ENCODE results near the gene TEDC2.

TEDC2 gene

DNA sequence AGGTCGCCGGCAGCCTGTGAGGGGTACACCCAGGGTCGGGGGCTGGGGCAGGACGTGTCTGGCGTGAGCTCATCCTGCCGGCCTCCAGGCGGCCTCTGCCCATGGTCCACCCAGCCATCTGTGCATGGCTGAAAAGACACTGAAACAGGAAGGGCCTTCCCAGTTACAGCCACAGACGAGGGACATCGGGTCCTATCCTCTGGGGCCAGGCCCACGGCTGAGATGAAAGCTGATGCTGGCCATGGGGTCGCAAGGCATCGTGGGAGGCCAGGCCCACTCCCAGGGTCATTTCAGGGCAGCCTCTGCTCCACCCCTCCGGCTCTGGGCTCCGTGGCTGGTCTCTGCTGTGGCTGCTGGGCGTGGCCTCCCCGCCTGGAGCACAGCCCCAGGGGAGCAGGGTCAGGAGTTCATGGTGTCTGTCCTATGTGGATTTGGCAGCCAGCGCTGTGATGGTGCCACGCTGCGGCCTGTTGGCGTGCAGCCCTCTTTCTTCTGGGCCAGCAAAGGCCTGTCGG lies 37.3 kb downstream of the TEDC2 start:
- DNase-seq, result no peak

DNA sequence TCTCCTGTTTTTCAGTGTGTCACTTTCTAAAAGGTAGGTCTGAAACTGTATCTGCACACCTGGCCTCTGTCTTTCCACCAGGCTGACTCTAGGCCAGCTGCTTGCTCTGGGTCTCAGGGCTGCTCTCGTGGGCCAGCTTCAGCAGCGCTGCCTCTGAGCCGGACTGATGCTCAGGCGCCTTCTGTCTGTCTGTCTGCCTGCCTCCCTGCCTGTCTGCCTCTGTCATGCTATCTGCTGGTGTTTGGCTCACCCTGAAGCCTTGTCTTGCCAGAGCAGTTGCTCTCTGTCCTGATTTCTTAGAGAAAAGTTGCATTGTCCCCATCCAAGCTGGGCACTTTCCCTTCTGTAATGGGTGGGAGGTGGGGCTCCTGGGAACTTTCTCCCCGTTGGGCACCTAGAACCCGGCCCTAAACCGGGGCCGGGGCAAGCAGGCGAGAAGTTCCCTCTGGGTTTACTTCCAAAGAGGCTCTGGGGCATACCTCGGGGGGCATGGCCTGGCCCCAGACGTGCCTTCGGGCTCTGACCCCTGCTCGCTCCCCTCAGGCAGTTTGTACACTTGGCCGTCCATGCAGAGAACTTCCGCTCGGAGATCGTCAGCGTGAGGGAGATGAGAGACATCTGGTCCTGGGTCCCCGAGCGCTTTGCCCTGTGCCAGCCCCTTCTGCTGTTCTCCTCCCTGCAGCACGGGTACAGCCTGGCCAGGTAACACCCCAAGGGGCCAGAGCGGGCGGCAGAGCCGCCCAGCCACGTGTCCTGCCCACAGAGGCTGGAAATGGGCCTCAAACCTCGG lies 38.0 kb downstream of the TEDC2 start:
- DNase-seq, result no peak

DNA sequence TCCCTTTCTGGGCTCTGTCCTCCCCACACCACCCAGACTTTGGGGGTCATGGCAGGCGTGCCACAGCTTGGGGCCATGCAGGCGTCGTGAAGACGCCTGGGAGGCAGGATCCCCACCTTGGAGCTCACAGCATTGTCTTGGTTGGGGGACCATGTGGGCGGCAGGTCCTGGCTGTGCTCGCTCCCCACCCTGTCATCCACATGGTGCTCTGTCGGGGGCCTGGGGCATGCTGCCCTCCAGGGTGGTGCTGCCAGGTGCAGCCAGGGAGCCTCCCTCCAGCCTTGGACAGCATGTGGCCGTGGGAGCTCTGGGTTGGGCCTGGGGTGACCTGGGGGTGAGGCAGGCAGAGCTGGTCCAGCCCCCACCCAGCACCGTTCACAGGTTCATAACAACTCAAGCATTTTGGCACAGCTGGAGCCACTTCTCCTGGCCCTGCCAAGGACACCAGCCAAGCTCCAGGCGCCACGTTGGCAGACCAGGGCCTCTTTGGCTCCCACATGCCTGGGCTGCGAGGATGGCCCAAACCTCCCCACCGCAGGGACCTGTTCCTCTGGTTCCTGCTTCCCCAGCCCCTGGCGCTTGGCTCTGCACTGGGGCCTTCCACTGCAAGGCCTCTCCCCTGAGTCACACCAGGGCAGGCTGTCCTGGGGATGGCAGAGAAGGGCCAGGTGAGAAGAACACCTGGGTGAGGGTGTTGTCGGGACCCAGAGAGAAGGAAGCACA lies 38.8 kb downstream of the TEDC2 start:
- no peak for DNase-seq

DNA sequence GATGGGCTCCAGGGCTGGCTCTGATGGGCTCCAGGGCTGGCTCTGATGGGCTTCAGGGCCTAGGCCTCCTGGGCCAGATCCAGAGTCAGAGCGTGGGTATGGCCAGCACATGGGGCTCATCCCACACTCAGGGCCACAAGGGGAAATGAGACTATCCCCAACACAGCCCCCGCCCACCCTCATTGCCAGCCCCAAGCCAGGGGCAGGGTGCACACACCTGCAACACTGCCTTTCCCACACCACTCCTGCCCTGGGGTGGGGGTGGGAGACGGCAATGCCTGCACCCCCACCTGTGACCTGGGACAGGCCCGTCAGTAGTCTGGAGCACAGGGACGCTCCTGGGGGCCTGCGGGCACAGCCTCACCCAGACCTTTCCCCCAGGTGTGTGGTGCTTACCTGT lies 39.5 kb downstream of the TEDC2 start:
- no peak for DNase-seq

DNA sequence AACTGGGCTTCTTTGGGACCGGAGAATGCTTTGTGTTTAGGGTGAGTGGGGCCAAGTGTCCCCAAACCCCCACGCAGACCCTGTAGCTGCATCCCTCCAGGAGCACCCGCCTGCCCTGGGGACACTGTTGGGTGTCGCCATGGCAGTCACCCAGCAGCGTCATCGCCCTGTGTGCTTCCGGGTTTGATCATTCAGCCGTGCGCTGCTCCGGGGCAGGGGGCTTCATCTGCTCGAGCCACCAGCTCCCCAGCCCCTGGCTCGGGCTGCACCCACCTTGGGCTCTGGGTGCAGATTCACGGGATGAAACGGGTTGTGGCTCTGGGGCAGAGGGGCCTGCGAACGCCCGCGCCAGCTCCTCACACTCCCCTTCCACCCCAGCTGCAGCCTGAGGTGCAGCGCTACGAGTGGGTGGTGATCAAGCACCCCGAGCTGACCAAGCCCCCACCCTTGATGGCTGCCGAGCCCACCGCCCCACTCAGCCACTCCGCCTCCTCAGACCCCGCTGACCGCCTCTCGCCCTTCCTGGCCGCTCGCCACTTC lies 40.1 kb downstream of the TEDC2 start:
- DNase-seq, result no peak

DNA sequence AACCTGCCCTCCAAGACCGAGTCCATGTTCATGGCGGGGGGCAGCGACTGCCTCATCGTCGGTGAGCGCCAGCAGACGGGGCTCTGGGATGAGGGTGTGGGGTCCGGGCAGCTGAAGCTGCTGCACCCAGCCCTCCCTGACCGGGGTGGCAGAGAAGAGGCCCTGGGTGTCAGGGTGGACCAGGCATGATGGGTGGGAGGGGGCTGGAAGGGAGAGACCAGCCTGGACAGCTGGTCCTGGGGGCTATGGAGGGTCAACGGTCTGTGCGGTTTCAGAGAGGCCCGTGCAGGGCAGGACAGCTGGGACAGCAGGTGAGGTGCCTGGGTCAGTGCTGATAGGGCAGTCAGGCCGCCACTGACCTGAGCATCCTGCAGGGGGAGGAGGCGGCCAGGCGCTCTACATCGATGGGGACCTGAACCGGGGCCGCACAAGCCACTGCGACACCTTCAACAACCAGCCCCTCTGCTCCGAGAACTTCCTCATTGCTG lies 40.6 kb downstream of the TEDC2 start:
- DNase-seq, result no peak

DNA sequence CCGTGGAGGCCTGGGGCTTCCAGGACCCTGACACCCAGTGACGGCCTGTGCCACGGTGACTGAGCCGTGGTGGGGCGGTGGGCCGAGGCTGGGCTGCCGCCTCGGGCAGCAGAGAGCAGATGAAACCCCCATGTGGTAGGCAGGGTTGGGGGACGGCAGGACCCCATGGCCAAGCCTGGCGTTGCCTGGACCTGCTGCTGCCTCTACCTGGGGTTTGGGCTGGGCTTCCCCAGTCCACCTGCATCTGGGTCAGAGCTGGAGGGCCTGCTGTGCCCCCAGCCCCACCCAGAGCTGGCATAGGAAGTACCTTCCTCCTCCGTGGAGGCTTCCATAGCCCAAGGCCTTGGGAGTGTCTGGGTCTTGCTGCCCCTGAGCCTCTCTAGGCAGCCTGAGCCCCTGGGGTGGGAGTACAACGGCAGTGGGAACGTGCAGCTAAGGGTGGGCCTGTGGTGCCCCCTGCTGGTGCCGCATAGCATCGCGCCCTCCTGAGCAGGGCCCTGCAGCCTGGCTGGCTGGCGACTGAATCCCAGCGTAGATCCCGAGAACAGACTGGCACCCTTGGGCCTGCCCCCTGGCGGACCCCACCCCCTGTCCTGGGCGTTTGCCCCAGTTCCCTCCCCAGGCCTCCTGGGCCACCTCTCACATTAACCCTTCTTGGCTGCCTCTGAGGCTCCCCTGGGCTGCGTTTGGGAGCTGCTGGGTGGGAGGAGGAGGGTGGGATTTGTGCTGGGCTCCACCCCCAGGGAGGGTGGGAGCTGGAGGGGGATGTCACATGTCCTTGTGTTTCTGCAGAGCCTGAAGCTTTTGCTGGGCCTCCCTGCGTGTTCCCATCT lies 41.2 kb downstream of the TEDC2 start:
- DNase-seq, result peak; percentile 54

DNA sequence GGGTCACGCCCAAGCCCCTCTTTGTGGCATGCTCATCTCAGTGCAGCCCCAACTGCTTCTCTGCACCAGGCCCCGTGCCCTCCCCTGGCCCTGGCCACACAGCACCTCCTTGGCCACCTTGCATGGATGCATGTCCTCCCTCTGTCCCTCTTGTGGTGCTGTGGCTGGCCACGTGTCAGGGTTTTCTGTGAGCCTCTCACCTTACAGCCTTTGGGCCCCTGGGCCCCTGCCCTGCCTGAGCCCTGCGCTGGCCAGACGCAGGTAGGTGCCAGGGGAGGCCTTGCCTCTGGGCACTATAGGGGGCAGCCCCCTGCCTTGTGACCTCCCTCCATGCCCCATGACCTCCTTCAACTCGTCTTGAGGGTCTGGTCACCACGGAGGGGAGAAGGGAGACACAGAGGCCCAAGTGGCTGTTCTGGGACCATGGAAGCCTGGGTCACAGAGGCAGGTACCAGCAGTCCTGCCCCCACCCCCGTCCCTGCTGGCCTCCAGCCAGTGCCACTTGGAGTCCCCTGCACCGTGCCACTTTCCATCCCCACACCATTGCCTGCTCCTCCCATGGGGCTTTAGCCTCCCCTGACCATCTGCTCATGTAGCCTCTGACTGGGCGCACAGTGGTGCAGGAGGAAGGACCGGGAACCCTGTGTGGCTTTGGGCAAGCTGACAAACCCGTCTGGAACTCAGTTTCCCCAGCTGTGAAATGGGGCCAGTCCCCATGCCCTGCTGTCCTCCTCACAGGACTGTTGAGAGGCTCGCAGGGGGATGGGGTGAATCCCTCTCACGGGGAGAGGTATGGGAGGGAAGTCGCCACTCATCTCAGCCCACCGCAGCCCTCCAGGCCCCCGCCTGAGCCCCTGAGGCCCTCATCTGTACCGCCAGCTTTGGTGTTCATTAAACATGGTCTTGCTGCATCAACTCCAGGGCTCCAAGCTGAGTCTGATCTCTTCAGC lies 42.3 kb downstream of the TEDC2 start:
- DNase-seq, result no peak

DNA sequence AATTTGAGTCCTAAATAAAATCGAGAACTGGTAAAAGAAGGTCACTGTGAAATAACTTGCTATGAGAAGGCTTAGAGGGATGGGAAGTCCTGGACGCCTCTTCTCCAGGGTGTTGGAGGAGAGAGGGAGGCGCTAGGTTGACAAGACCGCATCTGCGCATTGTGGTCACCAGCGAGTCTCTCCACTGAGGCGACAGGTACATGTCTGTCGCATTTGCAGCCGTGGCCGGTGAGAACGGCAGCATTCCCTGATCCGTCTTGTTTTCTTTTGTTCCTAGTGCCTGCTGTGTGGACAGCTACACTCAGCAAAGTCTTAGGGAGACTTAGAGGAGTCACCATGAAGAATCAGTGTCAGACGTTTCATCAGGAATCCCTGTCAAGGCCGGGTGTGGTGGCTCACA lies 45.8 kb downstream of the TEDC2 start:
- no peak for DNase-seq

DNA sequence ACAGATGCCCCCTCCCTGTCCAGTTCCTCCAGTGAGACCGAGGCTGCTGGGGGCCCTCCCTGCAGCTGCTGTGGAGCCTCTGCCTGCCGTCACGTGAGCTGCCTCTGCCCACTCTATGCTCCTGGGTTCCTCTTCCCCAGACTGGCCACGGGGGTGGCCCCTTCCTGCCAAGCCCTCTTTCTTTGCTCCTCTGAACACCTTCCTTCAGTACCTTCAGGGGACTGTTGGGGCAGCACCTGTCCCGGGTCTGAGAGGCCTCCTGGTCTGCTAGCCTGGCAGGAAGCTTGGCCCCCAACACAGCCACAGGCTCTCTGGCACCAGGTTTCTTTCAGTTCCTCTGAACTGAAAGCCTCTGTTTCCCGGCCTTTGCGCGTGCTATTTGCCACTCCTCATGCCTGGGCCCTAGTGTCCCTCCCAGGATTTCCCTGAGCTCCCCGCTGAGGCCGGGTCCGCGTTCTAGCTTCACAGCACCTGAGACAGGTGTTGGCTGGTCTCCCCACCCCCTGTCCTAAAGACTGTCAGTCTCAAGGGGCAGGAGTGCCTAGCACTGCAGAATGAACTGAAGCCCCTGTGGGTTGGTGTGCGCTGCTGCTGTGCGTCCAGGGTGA lies 47.2 kb downstream of the TEDC2 start:
- no peak for DNase-seq

DNA sequence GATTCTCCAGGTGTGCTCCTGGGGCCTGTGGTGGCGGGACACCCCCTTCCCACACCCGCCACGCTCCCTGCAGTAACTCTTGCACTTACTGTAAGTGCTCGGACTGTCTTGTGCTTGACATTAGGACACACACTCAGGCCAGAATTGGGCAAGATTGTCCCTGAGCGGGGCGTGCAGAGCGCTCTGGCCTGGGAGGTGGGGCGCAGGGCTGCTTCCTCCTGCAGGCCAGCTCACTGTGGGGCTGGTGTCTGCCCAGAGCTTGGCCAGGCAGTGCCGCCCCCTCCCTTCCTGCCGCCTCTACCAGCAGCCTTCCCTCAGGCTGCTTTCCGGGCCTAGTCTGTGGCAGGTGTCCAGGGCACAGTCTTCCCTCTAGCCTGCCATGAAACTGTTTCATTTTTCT lies 47.8 kb downstream of the TEDC2 start:
- no peak for DNase-seq

DNA sequence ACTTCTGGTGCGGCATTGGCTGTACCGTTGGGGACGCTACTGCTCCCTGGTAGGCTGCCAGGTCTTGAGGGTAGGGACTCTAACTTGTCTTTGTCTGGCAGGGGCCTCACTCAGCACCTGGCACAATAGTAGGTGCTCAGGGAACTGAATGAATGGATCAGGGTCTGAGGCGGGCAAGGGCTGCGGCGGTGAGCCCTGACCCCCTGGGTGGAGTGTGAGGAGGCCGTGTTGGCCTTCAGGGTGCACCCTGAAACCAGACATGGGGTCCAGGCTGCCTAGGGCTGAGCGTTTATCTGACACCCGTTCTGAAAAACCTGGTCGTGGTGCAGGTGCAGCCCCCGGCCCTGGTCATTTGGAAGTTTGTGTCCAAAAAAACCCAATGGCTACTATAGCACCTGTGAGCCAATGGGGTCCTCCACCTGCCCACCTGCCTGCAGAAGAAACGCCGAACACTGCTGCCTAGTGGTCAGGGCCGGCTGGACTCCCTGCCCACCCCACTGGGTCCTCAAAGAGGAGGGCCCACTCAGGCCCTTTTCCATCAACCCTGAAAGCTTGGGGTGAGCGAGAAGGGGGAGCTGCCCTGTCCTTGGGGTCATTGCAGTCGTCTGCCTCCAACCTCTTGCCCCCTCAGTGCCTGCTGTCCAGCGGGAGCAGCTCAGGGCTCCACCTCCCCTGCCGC lies 49.0 kb downstream of the TEDC2 start:
- no peak for DNase-seq

DNA sequence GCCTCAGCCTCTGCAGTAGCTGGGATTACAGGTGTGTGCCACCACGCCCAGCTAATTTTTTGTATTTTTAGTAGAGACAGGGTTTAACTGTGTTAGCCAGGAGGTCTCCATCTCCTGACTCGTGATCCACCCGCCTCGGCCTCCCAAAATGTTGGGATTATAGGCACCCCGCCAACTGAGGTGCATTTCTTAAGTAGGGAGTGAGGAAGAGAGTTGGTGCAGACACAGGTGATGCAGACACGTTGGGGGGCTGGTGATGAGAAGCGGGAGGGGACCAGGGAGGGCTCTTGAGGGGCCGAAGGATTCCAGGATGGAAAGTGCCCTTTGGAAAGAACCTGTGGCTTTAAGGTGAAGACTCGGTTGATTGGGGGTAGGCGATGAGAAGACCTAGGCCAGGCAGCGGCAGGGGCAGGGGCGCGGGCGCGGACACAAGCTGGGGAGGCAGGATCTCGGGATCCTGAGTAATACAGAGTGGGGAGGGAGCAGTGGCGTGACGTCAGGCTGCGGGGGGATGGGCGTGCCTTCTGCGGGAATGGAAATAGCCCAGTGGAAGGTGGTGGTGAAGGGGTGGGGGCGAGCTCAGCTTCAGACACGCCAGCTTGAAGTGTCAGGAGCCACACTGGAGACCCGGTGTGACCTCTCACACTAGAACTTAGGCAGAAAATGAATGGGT lies 51.4 kb downstream of the TEDC2 start:
- DNase-seq, result no peak

DNA sequence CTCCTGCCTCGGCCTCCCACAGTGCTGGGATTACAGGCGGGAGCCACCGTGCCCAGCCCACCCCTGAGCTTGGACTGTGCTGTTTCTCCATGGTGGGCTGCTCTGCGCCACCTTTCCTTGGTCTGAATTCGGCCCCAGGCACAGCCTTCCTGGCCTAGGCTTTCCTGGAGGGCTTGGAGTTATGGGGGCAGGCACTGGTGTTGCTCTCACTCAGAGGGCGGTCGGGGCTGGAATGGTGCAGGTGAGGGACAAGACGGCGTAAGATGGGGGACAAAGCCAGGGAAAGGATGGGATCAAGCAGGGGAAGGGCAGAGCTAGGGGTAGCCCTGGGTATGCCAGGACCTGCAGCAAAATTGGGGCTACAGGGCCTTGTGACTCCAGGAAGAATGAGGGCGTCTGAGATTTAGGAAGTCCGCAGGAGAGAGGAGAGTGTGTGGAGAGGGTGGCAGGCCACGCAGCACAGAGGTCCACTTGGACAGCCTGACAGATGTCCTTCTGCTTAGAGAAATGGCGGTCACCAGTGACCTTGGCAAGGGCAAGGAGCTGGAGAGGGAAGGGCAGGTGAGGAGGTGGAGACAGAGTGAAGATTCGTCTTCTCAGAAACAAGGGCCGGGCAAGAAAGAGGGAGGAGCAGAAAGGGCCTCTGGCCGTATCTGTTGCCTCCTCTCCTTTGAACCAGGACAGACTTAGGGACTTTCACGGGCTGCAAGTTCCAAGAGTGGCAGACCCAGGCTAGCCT lies 52.3 kb downstream of the TEDC2 start:
- DNase-seq, result no peak

DNA sequence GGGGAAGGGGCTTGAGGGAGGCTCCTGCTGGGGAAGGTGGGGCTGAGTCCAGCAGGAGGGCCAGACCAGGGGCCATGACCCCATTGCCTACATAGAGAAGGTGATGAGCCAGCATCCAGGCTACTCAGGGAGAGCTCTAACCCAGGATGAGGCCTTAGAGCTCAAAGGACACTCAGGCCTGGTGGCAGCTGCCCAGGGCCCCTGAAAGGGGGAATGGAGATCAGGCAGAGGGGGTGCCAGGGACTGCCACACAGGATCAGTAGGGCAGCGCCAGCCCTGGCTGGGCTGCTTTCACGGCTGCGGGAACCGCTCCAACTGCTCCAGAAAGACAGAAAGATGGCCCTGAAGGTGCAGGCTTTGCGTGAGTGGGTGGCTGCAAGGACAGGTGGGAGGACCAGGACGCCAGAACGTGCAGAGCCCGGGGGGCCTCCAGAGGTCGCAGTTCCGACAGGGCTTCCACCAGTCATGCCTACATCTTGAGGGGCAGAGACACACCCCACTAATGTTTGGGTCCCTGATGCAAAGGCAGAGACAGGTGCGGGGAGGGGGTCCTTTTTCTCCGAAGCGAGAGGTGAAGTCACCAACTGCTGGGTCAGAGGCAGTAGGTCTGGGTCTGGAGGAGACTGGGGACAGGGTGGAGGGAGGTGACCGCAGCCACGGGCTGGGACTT lies 53.0 kb downstream of the TEDC2 start:
- DNase-seq, result peak; percentile 22

DNA sequence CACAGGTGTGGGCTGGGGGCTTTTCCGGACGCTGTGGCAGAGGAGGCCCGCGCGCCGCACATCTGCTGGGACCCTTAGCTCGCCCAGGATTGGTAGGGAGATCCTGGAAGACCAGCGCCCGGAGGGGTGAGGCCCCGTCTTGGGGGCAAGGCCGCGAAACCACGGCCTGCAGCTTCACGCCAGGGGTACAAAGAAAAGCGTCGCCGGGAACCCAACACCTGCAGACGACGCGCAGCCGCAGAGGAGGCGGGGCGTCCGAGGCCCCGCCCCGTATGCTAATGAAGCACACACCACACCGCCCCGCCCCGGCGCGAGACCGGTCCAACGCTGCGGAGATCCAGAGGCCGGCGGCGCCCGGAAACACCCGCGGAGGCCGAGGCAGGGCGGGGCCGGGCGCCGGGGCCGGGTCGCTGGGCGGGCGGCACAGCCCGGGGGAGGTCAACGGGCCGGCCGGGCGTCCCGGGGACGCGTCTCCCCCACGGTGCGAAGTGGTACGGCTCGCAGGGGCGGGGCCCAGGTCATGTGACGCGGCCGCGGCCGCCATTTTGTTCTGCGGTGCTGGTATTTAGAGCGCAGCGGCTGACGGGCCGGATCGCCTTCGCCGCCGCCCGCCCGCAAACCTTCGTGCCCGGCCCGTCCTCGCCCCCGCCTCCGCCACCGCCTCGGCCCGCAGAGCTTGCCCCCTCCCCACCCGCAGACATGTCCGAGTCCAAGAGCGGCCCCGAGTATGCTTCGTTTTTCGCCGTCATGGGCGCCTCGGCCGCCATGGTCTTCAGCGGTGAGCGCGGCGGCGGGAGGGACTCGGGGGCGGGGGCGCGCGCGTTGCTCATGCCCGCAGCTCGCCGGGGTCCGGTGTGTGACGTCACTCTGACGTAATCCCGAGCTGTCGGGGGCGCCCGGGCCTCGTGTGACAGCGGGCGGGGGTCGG lies 53.8 kb downstream of the TEDC2 start, which contains the start of gene ATP6V0C:
Gene ATP6V0C (plus strand): TSS at position 548 of the 928 bp plus-strand sequence. CDS start 152 bp downstream, at position 700.
- peak; percentile 69 for DNase-seq
